Uterus (tissue), 4 donors: Measurements from ENCODE around the gene WDR17. TPM values are rescaled to one million over a fixed set of nuclear protein-coding genes. Genes with fewer than 3 reads are reported as not detected.

Source experiments
- DNase-seq, 2 donors: peaks; one replicate each; pipeline ENCODE4 v3.0.0-alpha.2; 2019 to 2020
- H3K27ac ChIP-seq, 2 donors: fragments of 200-600 bp; sonication (generic); 1 replicate in 1 of 2; 2 replicates in 1 of 2; pipeline ENCODE4 v1.5.1; 2016 to 2018
- H3K27me3 ChIP-seq, 2 donors: fragments of 200-600 bp; sonication (generic); one replicate each; pipeline ENCODE4 v1.5.1; 2018 to 2019; ENCODE audit warnings: control low read depth in 1 of 2
- H3K36me3 ChIP-seq, 2 donors: fragments of 200-600 bp; sonication (generic); one replicate each; pipeline ENCODE4 v1.5.1; 2019; ENCODE audit warnings: control low read depth in 1 of 2
- H3K4me1 ChIP-seq, 2 donors: fragments of 200-600 bp; sonication (generic); one replicate each; pipeline ENCODE4 v1.5.1; 2018 to 2019; ENCODE audit warnings: control low read depth in 1 of 2
- H3K4me3 ChIP-seq, 2 donors: fragments of 200-600 bp; sonication (generic); 1 replicate in 1 of 2; 2 replicates in 1 of 2; pipeline ENCODE4 v1.5.1; 2018 to 2019; ENCODE audit warnings: mild to moderate bottlenecking in 1 of 2
- H3K9me3 ChIP-seq, 2 donors: fragments of 200-600 bp; sonication (generic); one replicate each; pipeline ENCODE4 v1.5.1; 2019; ENCODE audit warnings: control low read depth in 1 of 2
- CTCF ChIP-seq, 4 experiments: fragments of 200-600 bp in 2 of 4; fragments of 450-650 bp in 2 of 4; sonication (generic) in 2 of 4; IDR thresholded peaks; one replicate each; pipeline ENCODE4 v1.5.1; 2016 to 2019; ENCODE audit warnings: antibody characterized with exemption in 4 of 4, mild to moderate bottlenecking in 2 of 4, moderate library complexity in 1 of 4
- POLR2A ChIP-seq, 2 donors: fragments of 450-650 bp; IDR thresholded peaks; one replicate each; pipeline ENCODE4 v1.6.1; 2016; ENCODE audit warnings: antibody characterized with exemption in 2 of 2, mild to moderate bottlenecking in 1 of 2, moderate library complexity in 1 of 2
- intact Hi-C: fragments of 100-400 bp; cut with DNase I; formaldehyde crosslinking; loops from one replicate; pipeline ENCODE4 v1.15.1; 2023; ENCODE audit warnings: low total_unique reads
- total RNA-seq, 4 donors: library from RNA; depleted of rRNA in 3 of 4; stranded (reverse); fragments of >200 nt in 3 of 4; gene quantifications; one replicate each; pipeline versions ENCODE4 v1.1.0 to v1.2.4, GENCODE V29; 2014 to 2023
- donor health status: DM: yes; HTN: yes; CAD: no.

Gene WDR17
- total RNA-seq, 4 donors from 2014 or later = 0.51 to 7.2 (median 4.5) TPM

GRCh38 chr4:176107695-176108094, 42.1 kb downstream of the WDR17 start:
- Histone ChIP-seq H3K27me3 (no peaks in the 10 kb centered on the region), H3K27ac (no peak overlapping the region), H3K9me3 (no peaks in the 10 kb centered on the region), H3K4me3 (no peak overlapping the region), H3K36me3 (no peaks in the 10 kb centered on the region), H3K4me1 (no peaks in the 10 kb centered on the region)
- intact Hi-C loops = no loop called here
- TF ChIP-seq POLR2A (IDR thresholded peaks at IDR 0.05) = no peak
- no peak for TF ChIP-seq CTCF (IDR thresholded peaks at IDR 0.05)
- DNase-seq = no peak

- Histone ChIP-seq H3K4me1 (no peaks in the 10 kb centered on the region), H3K27ac (no peak overlapping the region), H3K27me3 (no peaks in the 10 kb centered on the region), H3K4me3 (no peak overlapping the region), H3K36me3 (no peaks in the 10 kb centered on the region), H3K9me3 (no peaks in the 10 kb centered on the region)
- no peak for DNase-seq
- no peak for TF ChIP-seq POLR2A (IDR thresholded peaks at IDR 0.05)
- TF ChIP-seq CTCF (IDR thresholded peaks at IDR 0.05) = peak in 1 of 4 experiments; percentile 30
- intact Hi-C loops = no loop called here
Measured at GRCh38 chr4:176123710-176124407, 58.2 kb downstream of the WDR17 start.

- no peak for TF ChIP-seq CTCF (IDR thresholded peaks at IDR 0.05)
- TF ChIP-seq POLR2A (IDR thresholded peaks at IDR 0.05) = no peak
- no peaks in the 10 kb centered on the region for H3K4me1 ChIP-seq
- intact Hi-C loops = no loop called here
- no peaks in the 10 kb centered on the region for H3K36me3 ChIP-seq
- DNase-seq = no peak
- H3K9me3 ChIP-seq = no peaks in the 10 kb centered on the region
- no peaks in the 10 kb centered on the region for H3K27me3 ChIP-seq
- H3K4me3 ChIP-seq = no peak overlapping the region
- no peak overlapping the region for H3K27ac ChIP-seq
Measured at GRCh38 chr4:176125063-176125462, 59.4 kb downstream of the WDR17 start.

- no peak overlapping the region for H3K27ac ChIP-seq
- H3K4me1 ChIP-seq = no peaks in the 10 kb centered on the region
- TF ChIP-seq CTCF (IDR thresholded peaks at IDR 0.05) (no peak), POLR2A (IDR thresholded peaks at IDR 0.05) (no peak)
- H3K36me3 ChIP-seq = no peaks in the 10 kb centered on the region
- H3K4me3 ChIP-seq = no peak overlapping the region
- no peaks in the 10 kb centered on the region for H3K27me3 ChIP-seq
- H3K9me3 ChIP-seq = no peaks in the 10 kb centered on the region
- DNase-seq = no peak
- intact Hi-C loops = no loop called here
Measured at GRCh38 chr4:176134670-176135069, 69.0 kb downstream of the WDR17 start.

- Histone ChIP-seq H3K4me3 (no peak overlapping the region), H3K9me3 (no peaks in the 10 kb centered on the region), H3K36me3 (no peaks in the 10 kb centered on the region), H3K4me1 (no peaks in the 10 kb centered on the region), H3K27me3 (no peaks in the 10 kb centered on the region), H3K27ac (no peak overlapping the region)
- intact Hi-C loops = no loop called here
- DNase-seq = no peak
- no peak for TF ChIP-seq POLR2A (IDR thresholded peaks at IDR 0.05)
- TF ChIP-seq CTCF (IDR thresholded peaks at IDR 0.05) = no peak
Measured at GRCh38 chr4:176137631-176138030, 72.0 kb downstream of the WDR17 start.
